Hepatocyte (in vitro differentiated cells): Measurements from ENCODE around the gene HDAC5.

ENCODE experiments used
- CTCF ChIP-seq: fragments of 200-600 bp; sonication (generic); IDR thresholded peaks from 2 replicates; pipeline ENCODE4 v1.5.1; 2016; ENCODE audit warnings: antibody characterized with exemption, mild to moderate bottlenecking; ENCODE audit not compliant: poor library complexity
- EZH2phosphoT487 ChIP-seq: fragments of 200-600 bp; sonication (generic); IDR thresholded peaks from one replicate; pipeline ENCODE4 v1.6.1; 2018; ENCODE audit warnings: antibody characterized with exemption, mild to moderate bottlenecking, low read depth, moderate library complexity; ENCODE audit not compliant: unreplicated experiment, severe bottlenecking

- TF ChIP-seq CTCF, result no peak
- no peak for TF ChIP-seq EZH2phosphoT487
Observed at GRCh38 chr17:44111777-44112176, 11.7 kb downstream of the HDAC5 start.
